Measurements from ENCODE around the gene EPC1. TPM values are rescaled to one million over a fixed set of nuclear protein-coding genes. Genes with fewer than 3 reads are reported as not detected.
"Not testable (repeated sequence)": the region's sequence is repeated elsewhere in the genome, so short reads cannot be mapped to it uniquely, and the experiment has no call there.

Gene EPC1
- total and polyA plus RNA-seq, 5 experiments from 2014 or later: 36.9 to 131 (median 48.5) TPM

- peak overlapping the region; percentile 46 to 83 (median 68) for H3K27ac Mint-ChIP-seq
- ATAC-seq (peak; percentile 63 to 68), DNase-seq (peak; percentile 61 to 85 (median 72))
- peaks cover 22 to 71% (median 61%) of the 10 kb centered on the region in 4 donors for H3K4me1 Mint-ChIP-seq
- no peaks in the 10 kb centered on the region for H3K9me3 Mint-ChIP-seq
- H3K27me3 Mint-ChIP-seq: no peaks in the 10 kb centered on the region
- POLR2A ChIA-PET: interaction anchor here (0.5 to 1.9 kb wide), 4 partner anchors 11 to 112 kb away, joined by 3 to 8 read pairs (median 5); no protein-coding TSS in a partner anchor
- peak overlapping the region; percentile 29 to 70 (median 60) for H3K4me3 Mint-ChIP-seq
- peaks cover 0 to 31% (median 3%) of the 10 kb centered on the region in 3 donors for H3K36me3 Mint-ChIP-seq
Measured at GRCh38 chr10:32367793-32368453, 21.0 kb upstream of the EPC1 start.

- H3K4me1 Mint-ChIP-seq: peaks cover 31 to 74% (median 65%) of the 10 kb centered on the region in 4 donors
Measured at GRCh38 chr10:32366588-32366987, 19.6 kb upstream of the EPC1 start.

GRCh38 chr10:32366111-32366510 is 19.2 kb upstream of the EPC1 start:
- peaks cover 0 to 3% (median 0%) of the 10 kb centered on the region in 9 donors for H3K9me3 Mint-ChIP-seq
- ATAC-seq (no peak), DNase-seq (no peak)
- peaks cover under 1 to 26% (median 3%) of the 10 kb centered on the region in 3 donors for H3K36me3 Mint-ChIP-seq
- H3K4me3 Mint-ChIP-seq: peak overlapping the region in 7 of 10 donors; percentile 7 to 40 (median 28)
- H3K4me1 Mint-ChIP-seq: peaks cover 33 to 74% (median 68%) of the 10 kb centered on the region in 4 donors
- peak overlapping the region in 3 of 10 donors; percentile 41 to 74 (median 49) for H3K27ac Mint-ChIP-seq
- POLR2A ChIA-PET: interaction anchor here (1.3 to 1.9 kb wide), 3 partner anchors 12 to 110 kb away, joined by 3 to 8 read pairs (median 5); no protein-coding TSS in a partner anchor
- H3K27me3 Mint-ChIP-seq: no peaks in the 10 kb centered on the region

More at GRCh38 chr10:32366588-32366987, 19.6 kb upstream of the EPC1 start:
- no peaks in the 10 kb centered on the region for H3K9me3 Mint-ChIP-seq
- peak overlapping the region in 4 of 10 donors; percentile 16 to 33 (median 26) for H3K4me3 Mint-ChIP-seq
- peak overlapping the region in 6 of 10 donors; percentile 49 to 77 (median 64) for H3K27ac Mint-ChIP-seq
- H3K36me3 Mint-ChIP-seq: peaks cover 0 to 27% (median 0%) of the 10 kb centered on the region in 3 donors
- H3K27me3 Mint-ChIP-seq: no peaks in the 10 kb centered on the region
- no peak for ATAC-seq
- no peak for DNase-seq
- POLR2A ChIA-PET: interaction anchor here (1.3 to 1.9 kb wide), 3 partner anchors 12 to 110 kb away, joined by 3 to 8 read pairs (median 5); no protein-coding TSS in a partner anchor

DNA sequence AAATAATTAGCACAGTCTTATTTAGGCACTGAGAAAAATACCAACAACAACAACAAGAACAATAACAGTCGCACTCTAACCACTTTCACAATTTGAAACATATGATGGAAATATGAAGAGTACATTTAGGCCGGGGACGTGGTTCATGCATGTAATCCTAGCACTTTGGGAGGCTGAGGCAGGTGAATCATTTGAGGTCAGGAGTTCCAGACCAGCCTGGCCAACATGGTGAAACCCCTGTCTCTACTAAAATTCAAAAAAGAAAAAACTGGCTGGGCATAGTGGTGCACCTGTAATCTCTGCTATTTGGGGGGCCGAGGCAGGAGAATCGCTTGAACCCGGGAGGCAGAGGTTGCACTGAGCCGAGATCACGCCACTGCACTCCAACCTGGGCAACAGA is 18.4 kb upstream of the EPC1 start:
- Mint-ChIP-seq H3K27ac (peak overlapping the region in 9 of 10 donors; percentile 16 to 77 (median 49)), H3K4me1 (peaks cover 34 to 72% (median 69%) of the 10 kb centered on the region in 4 donors), H3K36me3 (peaks cover 4 to 26% (median 7%) of the 10 kb centered on the region in 3 donors), H3K4me3 (peak overlapping the region in 7 of 10 donors; percentile 39 to 73 (median 53))
- POLR2A ChIA-PET: interaction anchor here (0.6 kb wide), 1 partner anchor 17 kb away, joined by 4 read pairs; no protein-coding TSS in a partner anchor
- ATAC-seq, DNase-seq, H3K9me3 Mint-ChIP-seq, H3K27me3 Mint-ChIP-seq: not testable (repeated sequence)

DNA sequence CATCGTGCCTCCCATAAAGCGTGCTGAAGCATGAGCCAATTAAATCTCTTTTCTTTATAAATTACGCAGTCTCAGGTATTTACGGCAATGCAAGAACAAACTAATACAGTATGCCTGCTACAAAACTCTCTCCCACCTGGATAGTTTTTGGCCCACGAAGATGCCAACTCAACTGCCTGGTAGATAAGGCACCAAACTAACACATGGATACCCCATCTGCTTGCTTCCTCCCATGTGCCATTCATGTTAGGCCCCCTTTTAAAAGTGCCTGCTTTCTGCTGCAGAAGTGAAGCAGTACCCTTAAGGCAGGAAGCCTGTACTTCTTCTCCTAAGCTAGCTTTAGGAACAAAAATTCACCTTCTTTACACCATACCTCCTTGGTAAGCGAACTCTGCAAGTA is 15.6 kb upstream of the EPC1 start:
- Mint-ChIP-seq H3K27ac (peak overlapping the region; percentile 29 to 88 (median 64)), H3K9me3 (peaks cover 0 to 13% (median 0%) of the 10 kb centered on the region in 9 donors), H3K27me3 (no peaks in the 10 kb centered on the region), H3K4me3 (peak overlapping the region in 6 of 10 donors; percentile 2 to 62 (median 25)), H3K36me3 (peaks cover 13 to 29% (median 14%) of the 10 kb centered on the region in 3 donors), H3K4me1 (peaks cover 28 to 74% (median 61%) of the 10 kb centered on the region in 4 donors)
- POLR2A ChIA-PET: interaction anchor here (1.4 kb wide), 1 partner anchor 16 kb away, joined by 4 read pairs; no protein-coding TSS in a partner anchor
- ATAC-seq: no peak
- DNase-seq: no peak

GRCh38 chr10:32360884-32361283 is 13.9 kb upstream of the EPC1 start:
- POLR2A ChIA-PET: interaction anchor here (0.6 to 1.0 kb wide), 3 partner anchors 8 to 15 kb away, joined by 3 read pairs; no protein-coding TSS in a partner anchor
- Mint-ChIP-seq H3K4me3 (peak overlapping the region in 4 of 10 donors; percentile 4 to 31 (median 20)), H3K27ac (peak overlapping the region in 5 of 10 donors; percentile 11 to 84 (median 42)), H3K4me1 (peaks cover 36 to 79% (median 67%) of the 10 kb centered on the region in 4 donors), H3K36me3 (peaks cover 13 to 33% (median 15%) of the 10 kb centered on the region in 3 donors), H3K9me3 (peaks cover 0 to 13% (median 0%) of the 10 kb centered on the region in 9 donors), H3K27me3 (no peaks in the 10 kb centered on the region)
- ATAC-seq: no peak
- DNase-seq: no peak

DNA sequence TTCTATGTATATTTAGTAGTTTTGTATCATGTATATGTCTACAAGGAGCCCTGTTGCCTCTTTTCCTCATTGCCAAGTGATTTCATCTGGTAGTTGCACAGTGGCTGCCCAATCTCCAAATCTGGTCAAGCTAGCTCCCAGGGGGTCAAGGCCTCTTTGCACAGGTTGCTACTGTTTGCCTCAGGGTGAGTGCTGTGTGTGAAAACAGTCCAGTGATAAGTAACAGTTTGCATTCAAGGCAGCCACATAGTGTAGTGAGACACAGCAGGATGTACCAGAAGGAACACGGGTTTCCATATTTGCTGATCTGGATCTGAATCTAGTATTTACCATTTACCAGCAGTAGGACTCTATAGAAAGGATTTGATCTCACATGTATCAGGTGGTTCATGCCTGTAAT is 13.3 kb upstream of the EPC1 start:
- no peaks in the 10 kb centered on the region for H3K27me3 Mint-ChIP-seq
- peaks cover 37 to 75% (median 66%) of the 10 kb centered on the region in 4 donors for H3K4me1 Mint-ChIP-seq
- POLR2A ChIA-PET: interaction anchor here (0.6 to 0.7 kb wide), 2 partner anchors 8 to 13 kb away, joined by 3 read pairs; no protein-coding TSS in a partner anchor
- peak overlapping the region in 6 of 10 donors; percentile 5 to 59 (median 34) for H3K27ac Mint-ChIP-seq
- H3K4me3 Mint-ChIP-seq: peak overlapping the region in 1 of 10 donors; percentile 13
- peaks cover 0 to 13% (median 0%) of the 10 kb centered on the region in 9 donors for H3K9me3 Mint-ChIP-seq
- no peak for ATAC-seq
- peaks cover 13 to 30% (median 16%) of the 10 kb centered on the region in 3 donors for H3K36me3 Mint-ChIP-seq
- no peak for DNase-seq

DNA sequence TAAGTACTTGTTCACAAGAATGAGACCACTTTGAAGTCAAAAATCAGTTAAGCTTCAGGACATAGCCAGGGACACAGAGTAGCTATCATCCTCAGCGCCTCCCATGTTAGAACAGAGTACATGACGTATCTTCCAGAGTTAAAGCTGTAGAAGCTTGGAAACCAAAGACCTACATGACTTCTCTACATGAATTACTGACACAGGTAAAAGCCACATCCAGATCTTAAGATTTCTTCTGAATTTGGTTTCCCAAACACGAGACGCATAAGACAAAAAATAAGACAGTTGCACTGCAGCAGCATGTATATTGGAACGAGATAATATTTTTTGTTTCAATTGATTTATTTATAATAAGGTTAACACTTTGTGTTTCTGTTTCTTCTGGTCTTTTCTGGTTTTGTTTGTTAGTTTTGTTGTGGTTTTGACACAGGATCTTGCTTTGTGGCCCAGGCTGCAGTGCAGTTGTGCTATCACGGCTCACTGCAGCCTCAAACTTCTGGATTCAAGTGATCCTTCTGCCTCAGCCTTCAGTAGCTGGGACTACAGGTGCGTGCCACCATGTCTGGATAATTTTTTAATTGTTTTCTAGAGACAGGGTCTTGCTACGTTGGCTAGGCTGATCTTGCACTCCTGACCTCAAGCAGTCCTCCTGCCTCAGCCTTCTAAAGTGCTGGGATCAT is 10.2 kb upstream of the EPC1 start:
- H3K36me3 Mint-ChIP-seq: peaks cover 13 to 28% (median 16%) of the 10 kb centered on the region in 3 donors
- POLR2A ChIA-PET: interaction anchor here (0.6 to 1.4 kb wide), 6 partner anchors 9 to 89 kb away, joined by 3 to 7 read pairs (median 4); partner anchors contain the start of gene CCDC7

GRCh38 chr10:32354690-32355089 is 7.7 kb upstream of the EPC1 start:
- H3K9me3 Mint-ChIP-seq, H3K4me3 Mint-ChIP-seq, ATAC-seq, H3K27me3 Mint-ChIP-seq, POLR2A ChIA-PET, DNase-seq: not testable (repeated sequence)
- H3K36me3 Mint-ChIP-seq: peaks cover 1 to 11% (median 1%) of the 10 kb centered on the region in 3 donors
- peaks cover 35 to 78% (median 65%) of the 10 kb centered on the region in 4 donors for H3K4me1 Mint-ChIP-seq
- peak overlapping the region in 5 of 10 donors; percentile 12 to 79 (median 56) for H3K27ac Mint-ChIP-seq

More for the DNA sequence above, 10.2 kb upstream of the EPC1 start:
- DNase-seq (peak in 4 of 10 donors; percentile 37 to 67 (median 60)), ATAC-seq (peak; percentile 87 to 91)
- peaks cover 36 to 83% (median 69%) of the 10 kb centered on the region in 4 donors for H3K4me1 Mint-ChIP-seq
- H3K4me3 Mint-ChIP-seq: peak overlapping the region in 9 of 10 donors; percentile 36 to 76 (median 55)
- H3K27me3 Mint-ChIP-seq: no peaks in the 10 kb centered on the region
- peaks cover 0 to 13% (median 0%) of the 10 kb centered on the region in 9 donors for H3K9me3 Mint-ChIP-seq
- peak overlapping the region in 9 of 10 donors; percentile 77 to 92 (median 87) for H3K27ac Mint-ChIP-seq

- peak overlapping the region in 6 of 10 donors; percentile 2 to 49 (median 17) for H3K4me3 Mint-ChIP-seq
- ATAC-seq (no peak), DNase-seq (no peak)
- POLR2A ChIA-PET: no interaction called here
- H3K9me3 Mint-ChIP-seq: no peaks in the 10 kb centered on the region
- peak overlapping the region in 9 of 10 donors; percentile 15 to 92 (median 60) for H3K27ac Mint-ChIP-seq
- H3K36me3 Mint-ChIP-seq: peaks cover 0 to 4% (median 1%) of the 10 kb centered on the region in 3 donors
- H3K4me1 Mint-ChIP-seq: peaks cover 33 to 74% (median 65%) of the 10 kb centered on the region in 4 donors
- peaks cover 0 to 1% (median 0%) of the 10 kb centered on the region in 5 donors for H3K27me3 Mint-ChIP-seq
Measured at GRCh38 chr10:32350811-32351350, 3.9 kb upstream of the EPC1 start.

DNA sequence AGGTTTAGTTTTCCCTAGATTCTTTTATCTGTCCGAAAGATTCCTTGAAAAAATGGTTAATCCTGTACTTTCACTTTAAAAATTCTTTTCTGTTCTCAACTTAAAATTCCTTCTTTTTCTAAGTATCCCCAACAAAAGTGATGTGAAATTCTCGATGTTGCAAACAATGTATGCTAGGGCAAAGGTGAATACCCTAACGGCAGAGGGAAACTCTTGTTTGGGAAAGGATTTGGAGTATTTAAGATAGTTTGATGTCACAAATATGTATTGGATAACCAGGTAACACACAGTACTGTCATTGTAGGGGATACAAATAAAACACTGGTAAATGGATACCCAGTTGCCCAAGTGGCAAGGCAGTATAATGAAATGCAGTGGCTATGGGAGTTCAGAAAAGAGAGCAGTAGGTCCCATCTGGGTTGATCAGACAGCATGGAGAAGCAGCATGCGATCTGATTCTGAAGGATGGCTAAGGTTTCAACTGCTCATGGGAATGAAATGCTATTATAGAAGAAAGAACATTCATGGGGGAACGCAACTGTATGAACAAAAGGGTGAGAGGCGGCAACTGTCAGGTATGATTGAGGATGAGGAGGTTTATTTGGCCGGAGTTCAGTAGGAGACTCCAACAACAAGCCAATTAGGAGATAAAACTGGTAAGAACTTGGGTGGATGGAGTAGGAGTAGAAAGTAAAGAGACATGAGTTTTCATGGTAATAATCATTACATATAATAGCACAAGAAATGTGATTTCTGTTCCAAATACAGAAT is 3.2 kb upstream of the EPC1 start:
- peak overlapping the region in 7 of 10 donors; percentile 2 to 99 (median 19) for H3K27ac Mint-ChIP-seq
- H3K27me3 Mint-ChIP-seq: peaks cover 0 to 1% (median 0%) of the 10 kb centered on the region in 5 donors
- H3K36me3 Mint-ChIP-seq: peaks cover 0 to 4% (median 0%) of the 10 kb centered on the region in 3 donors
- ATAC-seq (no peak), DNase-seq (no peak)
- H3K9me3 Mint-ChIP-seq: no peaks in the 10 kb centered on the region
- no peak overlapping the region for H3K4me3 Mint-ChIP-seq
- H3K4me1 Mint-ChIP-seq: peaks cover 34 to 78% (median 68%) of the 10 kb centered on the region in 4 donors
- POLR2A ChIA-PET: no interaction called here

Measured in naive thymus-derived CD8-positive, alpha-beta T cell (primary cell).